ENCODE data around the gene TGFBR3L.

DNA sequence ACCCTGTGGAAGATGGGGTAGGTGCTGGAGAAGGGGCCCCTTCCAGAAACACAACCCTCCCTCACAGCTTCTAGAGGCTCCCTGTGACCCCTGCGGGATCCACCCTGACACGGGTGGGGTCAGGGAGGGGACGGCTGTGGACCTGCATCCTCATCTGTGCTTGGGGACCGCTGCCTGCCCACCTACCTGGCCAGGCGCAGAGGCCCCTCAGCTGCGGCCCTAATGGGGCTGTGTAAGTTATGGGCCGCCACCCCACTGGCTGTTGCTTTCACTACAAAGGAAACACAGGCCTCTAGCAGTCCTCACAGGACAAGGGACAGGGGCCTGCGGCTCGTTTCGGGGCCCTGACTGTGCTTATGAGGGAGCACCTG lies 18.3 kb downstream of the TGFBR3L start:
- TF ChIP-seq, protein P1, sequence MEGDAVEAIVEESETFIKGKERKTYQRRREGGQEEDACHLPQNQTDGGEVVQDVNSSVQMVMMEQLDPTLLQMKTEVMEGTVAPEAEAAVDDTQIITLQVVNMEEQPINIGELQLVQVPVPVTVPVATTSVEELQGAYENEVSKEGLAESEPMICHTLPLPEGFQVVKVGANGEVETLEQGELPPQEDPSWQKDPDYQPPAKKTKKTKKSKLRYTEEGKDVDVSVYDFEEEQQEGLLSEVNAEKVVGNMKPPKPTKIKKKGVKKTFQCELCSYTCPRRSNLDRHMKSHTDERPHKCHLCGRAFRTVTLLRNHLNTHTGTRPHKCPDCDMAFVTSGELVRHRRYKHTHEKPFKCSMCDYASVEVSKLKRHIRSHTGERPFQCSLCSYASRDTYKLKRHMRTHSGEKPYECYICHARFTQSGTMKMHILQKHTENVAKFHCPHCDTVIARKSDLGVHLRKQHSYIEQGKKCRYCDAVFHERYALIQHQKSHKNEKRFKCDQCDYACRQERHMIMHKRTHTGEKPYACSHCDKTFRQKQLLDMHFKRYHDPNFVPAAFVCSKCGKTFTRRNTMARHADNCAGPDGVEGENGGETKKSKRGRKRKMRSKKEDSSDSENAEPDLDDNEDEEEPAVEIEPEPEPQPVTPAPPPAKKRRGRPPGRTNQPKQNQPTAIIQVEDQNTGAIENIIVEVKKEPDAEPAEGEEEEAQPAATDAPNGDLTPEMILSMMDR (IDR thresholded peaks at IDR 0.05), result no peak
- TF ChIP-seq POLR2A (IDR thresholded peaks at IDR 0.05), result no peak
- TF ChIP-seq EP300 (IDR thresholded peaks at IDR 0.05), result no peak

Data from ovary (tissue), 3 donors.